ENCODE results near the gene C5AR1.
A peak's percentile ranks its signal among the peaks of the same experiment; 100 is the strongest.
"Not testable (repeated sequence)": the region's sequence is repeated elsewhere in the genome, so short reads cannot be mapped to it uniquely, and the experiment has no call there.

C5AR1 gene

DNA sequence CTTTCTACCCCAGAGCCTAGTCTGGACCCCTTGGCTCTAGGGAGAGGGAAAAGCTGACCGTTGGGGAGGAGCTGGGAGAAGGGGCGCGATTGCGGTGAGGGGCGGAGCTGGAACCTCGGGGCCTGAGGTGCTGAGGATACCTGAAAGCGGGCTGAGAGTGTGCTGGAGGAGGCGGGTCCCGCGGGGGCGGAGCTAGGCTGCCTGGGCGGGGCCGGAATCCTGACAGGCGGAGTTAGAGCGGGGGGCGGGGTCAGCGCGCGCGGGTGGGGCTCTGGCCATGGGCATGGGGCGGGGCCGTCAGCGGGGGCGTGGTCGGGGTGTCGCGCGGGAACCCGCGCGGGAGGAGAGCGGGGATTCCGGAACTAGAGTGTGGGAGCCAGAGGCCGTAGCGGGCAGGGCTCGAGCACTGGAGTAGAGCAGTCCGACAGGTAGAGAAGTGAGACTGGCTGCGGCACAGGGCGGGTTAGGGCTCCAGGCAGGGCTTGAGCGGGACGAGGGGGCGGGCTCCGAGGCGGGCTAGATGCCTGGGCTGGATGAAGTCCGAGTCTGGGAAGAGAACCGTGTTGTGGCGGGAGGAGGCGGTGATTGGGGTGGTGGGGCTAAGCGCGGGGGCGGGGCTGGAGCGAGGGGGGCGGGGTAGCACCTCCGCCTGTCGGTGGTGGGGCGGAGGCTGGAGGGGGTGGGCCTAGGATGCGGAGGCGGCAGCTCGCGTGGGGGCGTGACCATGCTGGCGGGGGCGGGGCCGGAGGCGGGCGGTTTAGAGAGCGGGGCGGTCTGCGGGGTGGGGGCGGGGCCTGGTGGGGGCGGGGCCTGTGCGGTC, 35.4 kb upstream of the C5AR1 start, which contains the start of gene INAFM1:
INAFM1 (plus strand) TSS at position 815 of the 820 bp plus-strand sequence. CDS start 35 bp downstream, outside the sequence.
- Histone ChIP-seq H3K9me3 (ENCODE audit: insufficient read depth, low read depth, low read length) (no peaks in the 10 kb centered on the region), H3K9me2 (replicated peaks; ENCODE audit: low read depth, low read length) (no peaks in the 10 kb centered on the region), H3F3A (ENCODE audit: low read depth) (0 out of 2 replicates have a peak, but pooled peaks cover 4% of the 10 kb centered on the region), H3K79me2 (ENCODE audit: insufficient read depth, low read length) (peaks cover 6% of the 10 kb centered on the region; the same call in 1 of the 2 replicates), H3K9ac (ENCODE audit: low read depth, low read length, poor library complexity, severe bottlenecking) (peak within 1 kb of the TSS; percentile 99), H3K4me3 (ENCODE audit: low read length, poor library complexity, severe bottlenecking) (peak within 1 kb of the TSS; percentile 98), H3K4me2 (ENCODE audit: low read depth, low read length, poor library complexity, severe bottlenecking) (peak within 1 kb of the TSS; percentile 97), H3K4me1 (ENCODE audit: insufficient read depth, low read length, poor library complexity, severe bottlenecking) (peaks cover 15% of the 10 kb centered on the region), H3K36me3 (ENCODE audit: insufficient read depth, low read length) (peaks cover 4% of the 10 kb centered on the region; the same call in 1 of the 2 replicates), H3K27me3 (ENCODE audit: insufficient read depth, low read length, poor library complexity, severe bottlenecking) (no peaks in the 10 kb centered on the region), H4K20me1 (ENCODE audit: insufficient read depth, low read length, poor library complexity, severe bottlenecking) (peaks cover 13% of the 10 kb centered on the region), H2AFZ (ENCODE audit: low read length) (peak within 1 kb of the TSS; percentile 76)
- TF ChIP-seq, protein P1, sequence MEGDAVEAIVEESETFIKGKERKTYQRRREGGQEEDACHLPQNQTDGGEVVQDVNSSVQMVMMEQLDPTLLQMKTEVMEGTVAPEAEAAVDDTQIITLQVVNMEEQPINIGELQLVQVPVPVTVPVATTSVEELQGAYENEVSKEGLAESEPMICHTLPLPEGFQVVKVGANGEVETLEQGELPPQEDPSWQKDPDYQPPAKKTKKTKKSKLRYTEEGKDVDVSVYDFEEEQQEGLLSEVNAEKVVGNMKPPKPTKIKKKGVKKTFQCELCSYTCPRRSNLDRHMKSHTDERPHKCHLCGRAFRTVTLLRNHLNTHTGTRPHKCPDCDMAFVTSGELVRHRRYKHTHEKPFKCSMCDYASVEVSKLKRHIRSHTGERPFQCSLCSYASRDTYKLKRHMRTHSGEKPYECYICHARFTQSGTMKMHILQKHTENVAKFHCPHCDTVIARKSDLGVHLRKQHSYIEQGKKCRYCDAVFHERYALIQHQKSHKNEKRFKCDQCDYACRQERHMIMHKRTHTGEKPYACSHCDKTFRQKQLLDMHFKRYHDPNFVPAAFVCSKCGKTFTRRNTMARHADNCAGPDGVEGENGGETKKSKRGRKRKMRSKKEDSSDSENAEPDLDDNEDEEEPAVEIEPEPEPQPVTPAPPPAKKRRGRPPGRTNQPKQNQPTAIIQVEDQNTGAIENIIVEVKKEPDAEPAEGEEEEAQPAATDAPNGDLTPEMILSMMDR (conservative IDR thresholded peaks at IDR 0.05; ENCODE audit: low read length) = no peak
- no peak for TF ChIP-seq EZH2phosphoT487 (IDR thresholded peaks at IDR 0.05; ENCODE audit: borderline replicate concordance)

DNA sequence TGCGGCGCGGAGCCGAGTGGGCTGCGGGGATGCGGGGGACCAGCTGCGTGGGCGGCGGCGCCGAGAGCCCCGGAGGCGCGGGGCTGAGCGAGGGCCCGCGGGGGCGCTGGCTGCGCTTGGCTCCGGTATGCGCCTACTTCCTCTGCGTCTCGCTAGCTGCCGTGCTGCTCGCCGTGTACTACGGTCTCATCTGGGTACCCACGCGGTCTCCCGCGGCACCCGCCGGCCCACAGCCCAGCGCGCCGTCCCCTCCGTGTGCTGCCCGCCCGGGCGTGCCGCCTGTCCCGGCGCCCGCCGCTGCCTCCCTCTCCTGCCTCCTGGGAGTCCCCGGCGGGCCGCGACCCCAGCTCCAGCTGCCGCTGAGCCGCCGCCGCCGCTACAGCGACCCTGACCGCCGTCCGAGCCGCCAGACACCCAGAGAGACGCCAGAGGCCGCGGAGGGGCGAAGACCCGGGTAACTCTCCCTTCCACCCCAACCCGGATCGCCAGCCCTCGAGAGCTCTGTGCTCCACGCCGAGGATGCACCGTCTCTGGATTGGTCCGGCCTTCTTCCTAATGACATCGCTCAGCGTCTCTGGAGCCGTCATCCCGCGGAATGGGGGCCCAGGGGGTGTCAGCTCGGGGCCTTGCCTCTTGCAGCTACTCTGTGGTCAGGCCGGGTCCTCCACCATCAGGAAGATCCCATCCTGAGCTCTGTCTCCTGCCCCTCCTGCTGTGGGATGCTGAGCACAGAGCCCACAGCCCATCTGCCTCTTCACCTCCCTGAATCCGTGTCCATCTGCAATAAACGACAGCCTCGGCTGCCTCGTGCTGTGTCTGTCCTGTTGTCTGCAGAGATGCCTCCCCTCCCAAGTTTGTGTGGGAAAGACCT, 34.5 kb upstream of the C5AR1 start:
- 0 out of 2 replicates have a peak, but pooled peaks cover 4% of the 10 kb centered on the region for H3F3A ChIP-seq (ENCODE audit: low read depth)
- peaks cover 6% of the 10 kb centered on the region; the same call in 1 of the 2 replicates for H3K79me2 ChIP-seq (ENCODE audit: insufficient read depth, low read length)
- peaks cover 13% of the 10 kb centered on the region for H4K20me1 ChIP-seq (ENCODE audit: insufficient read depth, low read length, poor library complexity, severe bottlenecking)
- H3K9ac ChIP-seq (ENCODE audit: low read depth, low read length, poor library complexity, severe bottlenecking) = no peak overlapping the region
- no peak for TF ChIP-seq EZH2phosphoT487 (IDR thresholded peaks at IDR 0.05; ENCODE audit: borderline replicate concordance)
- TF ChIP-seq, protein P1 (conservative IDR thresholded peaks at IDR 0.05; ENCODE audit: low read length) = no peak
- peak overlapping the region; percentile 22 for H3K4me2 ChIP-seq (ENCODE audit: low read depth, low read length, poor library complexity, severe bottlenecking)
- no peaks in the 10 kb centered on the region for H3K9me3 ChIP-seq (ENCODE audit: insufficient read depth, low read depth, low read length)
- H3K4me1 ChIP-seq (ENCODE audit: insufficient read depth, low read length, poor library complexity, severe bottlenecking) = peaks cover 15% of the 10 kb centered on the region
- no peak overlapping the region for H2AFZ ChIP-seq (ENCODE audit: low read length)
- no peaks in the 10 kb centered on the region for H3K27me3 ChIP-seq (ENCODE audit: insufficient read depth, low read length, poor library complexity, severe bottlenecking)
- peak overlapping the region; percentile 37 for H3K4me3 ChIP-seq (ENCODE audit: low read length, poor library complexity, severe bottlenecking)
- H3K36me3 ChIP-seq (ENCODE audit: insufficient read depth, low read length) = peaks cover 4% of the 10 kb centered on the region; the same call in 1 of the 2 replicates
- H3K9me2 ChIP-seq (replicated peaks; ENCODE audit: low read depth, low read length) = no peaks in the 10 kb centered on the region

DNA sequence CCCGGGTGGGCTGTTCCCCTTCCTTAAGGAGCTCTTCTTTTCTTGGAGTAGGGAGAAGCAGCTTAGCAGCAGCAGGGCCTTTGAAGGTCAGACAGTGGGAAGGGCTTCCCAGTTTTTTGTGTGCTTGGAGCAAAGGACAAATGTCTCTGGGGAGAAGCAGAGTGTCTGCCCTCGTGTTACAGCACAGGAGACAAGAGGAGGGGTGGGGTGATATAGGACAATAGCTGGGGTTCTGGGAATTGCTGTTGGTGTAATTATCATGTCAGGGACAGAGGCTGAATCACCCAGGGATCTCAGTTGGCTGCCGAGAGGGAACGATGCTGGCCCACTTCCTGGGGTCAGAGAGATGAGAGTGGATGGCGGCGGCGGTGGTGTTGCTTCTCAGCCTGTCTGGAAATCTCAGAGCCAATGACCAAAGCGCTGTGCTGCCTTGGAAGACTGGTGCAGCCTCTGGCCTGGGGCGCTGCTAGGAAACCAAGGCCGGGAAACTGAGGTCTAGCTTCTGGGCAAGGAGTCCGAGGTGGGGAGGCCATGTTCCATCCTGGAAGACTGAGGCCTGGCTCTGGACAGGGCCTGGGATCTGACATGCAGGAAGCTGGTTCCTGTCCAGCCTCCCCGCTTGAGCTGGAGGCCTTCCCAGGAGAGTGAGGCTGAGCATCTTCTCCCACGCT, 33.7 kb upstream of the C5AR1 start:
- Histone ChIP-seq H3K27me3 (ENCODE audit: insufficient read depth, low read length, poor library complexity, severe bottlenecking) (no peaks in the 10 kb centered on the region), H4K20me1 (ENCODE audit: insufficient read depth, low read length, poor library complexity, severe bottlenecking) (peaks cover 13% of the 10 kb centered on the region), H3F3A (ENCODE audit: low read depth) (0 out of 2 replicates have a peak, but pooled peaks cover 4% of the 10 kb centered on the region), H2AFZ (ENCODE audit: low read length) (no peak overlapping the region), H3K9me3 (ENCODE audit: insufficient read depth, low read depth, low read length) (no peaks in the 10 kb centered on the region), H3K4me3 (ENCODE audit: low read length, poor library complexity, severe bottlenecking) (no peak overlapping the region), H3K4me1 (ENCODE audit: insufficient read depth, low read length, poor library complexity, severe bottlenecking) (peaks cover 15% of the 10 kb centered on the region), H3K9me2 (replicated peaks; ENCODE audit: low read depth, low read length) (no peaks in the 10 kb centered on the region), H3K36me3 (ENCODE audit: insufficient read depth, low read length) (peaks cover 4% of the 10 kb centered on the region; the same call in 1 of the 2 replicates), H3K9ac (ENCODE audit: low read depth, low read length, poor library complexity, severe bottlenecking) (no peak overlapping the region), H3K79me2 (ENCODE audit: insufficient read depth, low read length) (peaks cover 6% of the 10 kb centered on the region; the same call in 1 of the 2 replicates), H3K4me2 (ENCODE audit: low read depth, low read length, poor library complexity, severe bottlenecking) (peak overlapping the region; percentile 22)
- TF ChIP-seq, protein P1 (conservative IDR thresholded peaks at IDR 0.05; ENCODE audit: low read length) = no peak
- no peak for TF ChIP-seq EZH2phosphoT487 (IDR thresholded peaks at IDR 0.05; ENCODE audit: borderline replicate concordance)

DNA sequence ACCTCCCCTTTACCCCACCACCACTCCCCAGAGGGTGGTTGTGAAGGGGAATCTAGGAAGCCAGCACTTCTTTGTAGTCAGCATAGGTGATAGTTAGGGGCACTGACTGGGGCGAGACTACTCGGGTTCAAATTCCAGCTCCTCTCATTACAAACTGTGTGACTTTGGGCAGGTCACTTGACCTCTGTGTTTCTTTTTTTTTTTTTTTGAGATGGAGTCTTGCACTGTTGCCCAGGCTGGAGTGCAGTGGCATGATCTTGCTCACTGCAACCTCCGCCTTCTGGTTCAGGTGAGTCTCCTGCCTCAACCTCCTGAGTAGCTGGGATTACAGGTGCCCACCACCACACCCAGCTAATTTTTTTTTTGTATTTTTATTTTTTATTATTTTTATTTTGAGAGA, 33.1 kb upstream of the C5AR1 start:
- peaks cover 15% of the 10 kb centered on the region for H3K4me1 ChIP-seq (ENCODE audit: insufficient read depth, low read length, poor library complexity, severe bottlenecking)
- not testable (repeated sequence) for H3K79me2 ChIP-seq (ENCODE audit: insufficient read depth, low read length); H3K9ac ChIP-seq (ENCODE audit: low read depth, low read length, poor library complexity, severe bottlenecking); H3K9me3 ChIP-seq (ENCODE audit: insufficient read depth, low read depth, low read length); H3K27me3 ChIP-seq (ENCODE audit: insufficient read depth, low read length, poor library complexity, severe bottlenecking); H3F3A ChIP-seq (ENCODE audit: low read depth); H2AFZ ChIP-seq (ENCODE audit: low read length); H3K4me3 ChIP-seq (ENCODE audit: low read length, poor library complexity, severe bottlenecking); H3K36me3 ChIP-seq (ENCODE audit: insufficient read depth, low read length); H3K9me2 ChIP-seq (replicated peaks; ENCODE audit: low read depth, low read length); H3K4me2 ChIP-seq (ENCODE audit: low read depth, low read length, poor library complexity, severe bottlenecking)
- H4K20me1 ChIP-seq (ENCODE audit: insufficient read depth, low read length, poor library complexity, severe bottlenecking) = peaks cover 13% of the 10 kb centered on the region

Data from Loucy (cell line).